EL (cell line): ENCODE data around the gene GNG7.
A peak's percentile ranks its signal among the peaks of the same experiment; 100 is the strongest.
"Not testable (repeated sequence)": the region's sequence is repeated elsewhere in the genome, so short reads cannot be mapped to it uniquely, and the experiment has no call there.

ENCODE experiments used
- DNase-seq: peaks from one replicate; pipeline ENCODE4 v3.0.0-alpha.2; 2016

Gene GNG7

GRCh38 chr19:2529473-2529918 lies 173.0 kb downstream of the GNG7 start:
- peak; percentile 97 for DNase-seq

- DNase-seq: no peak
Observed at GRCh38 chr19:2528675-2529101, 173.8 kb downstream of the GNG7 start.

GRCh38 chr19:2527686-2528085 lies 174.8 kb downstream of the GNG7 start:
- DNase-seq: no peak

GRCh38 chr19:2527171-2527570 lies 175.3 kb downstream of the GNG7 start:
- DNase-seq: no peak

GRCh38 chr19:2524840-2525723 lies 177.4 kb downstream of the GNG7 start:
- peak; percentile 87 for DNase-seq

GRCh38 chr19:2524361-2524839 lies 178.1 kb downstream of the GNG7 start:
- no peak for DNase-seq

- peak; percentile 78 for DNase-seq
Observed at GRCh38 chr19:2523630-2524311, 178.7 kb downstream of the GNG7 start.

GRCh38 chr19:2519482-2519881 lies 183.0 kb downstream of the GNG7 start:
- no peak for DNase-seq

GRCh38 chr19:2518856-2519255 lies 183.6 kb downstream of the GNG7 start:
- not testable (repeated sequence) for DNase-seq

- no peak for DNase-seq
Observed at GRCh38 chr19:2517881-2518601, 184.5 kb downstream of the GNG7 start.

- DNase-seq: no peak
Observed at GRCh38 chr19:2516727-2517126, 185.8 kb downstream of the GNG7 start.

GRCh38 chr19:2514981-2515518 lies 187.4 kb downstream of the GNG7 start:
- no peak for DNase-seq

- DNase-seq: no peak
Observed at GRCh38 chr19:2512523-2513431, 189.7 kb downstream of the GNG7 start.

- DNase-seq: no peak
Observed at GRCh38 chr19:2511991-2512390, 190.5 kb downstream of the GNG7 start.

- no peak for DNase-seq
Observed at GRCh38 chr19:2511570-2511969, 190.9 kb downstream of the GNG7 start.

- no peak for DNase-seq
Observed at GRCh38 chr19:2509096-2509495, 193.4 kb downstream of the GNG7 start.

- DNase-seq: peak; percentile 29
Observed at GRCh38 chr19:2507109-2507508, 195.4 kb downstream of the GNG7 start.

GRCh38 chr19:2506656-2507055 lies 195.8 kb downstream of the GNG7 start:
- not testable (repeated sequence) for DNase-seq

- DNase-seq: peak; percentile 80
Observed at GRCh38 chr19:2503521-2504109, 198.9 kb downstream of the GNG7 start.

GRCh38 chr19:2500841-2501261 lies 201.6 kb downstream of the GNG7 start:
- no peak for DNase-seq

- DNase-seq: no peak
Observed at GRCh38 chr19:2500156-2500555, 202.3 kb downstream of the GNG7 start.
